HTERT RPE-1 (cell line): ENCODE results near the gene DCAF4.

Source experiments
- in situ Hi-C: fragments of 300-500 bp; cut with MboI; formaldehyde crosslinking; loops from 4 replicates; pipeline ENCODE4 v1.14.3; 2020; ENCODE audit warnings: low sequenced_read_pairs

DCAF4 gene, protein sequence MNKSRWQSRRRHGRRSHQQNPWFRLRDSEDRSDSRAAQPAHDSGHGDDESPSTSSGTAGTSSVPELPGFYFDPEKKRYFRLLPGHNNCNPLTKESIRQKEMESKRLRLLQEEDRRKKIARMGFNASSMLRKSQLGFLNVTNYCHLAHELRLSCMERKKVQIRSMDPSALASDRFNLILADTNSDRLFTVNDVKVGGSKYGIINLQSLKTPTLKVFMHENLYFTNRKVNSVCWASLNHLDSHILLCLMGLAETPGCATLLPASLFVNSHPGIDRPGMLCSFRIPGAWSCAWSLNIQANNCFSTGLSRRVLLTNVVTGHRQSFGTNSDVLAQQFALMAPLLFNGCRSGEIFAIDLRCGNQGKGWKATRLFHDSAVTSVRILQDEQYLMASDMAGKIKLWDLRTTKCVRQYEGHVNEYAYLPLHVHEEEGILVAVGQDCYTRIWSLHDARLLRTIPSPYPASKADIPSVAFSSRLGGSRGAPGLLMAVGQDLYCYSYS

DNA sequence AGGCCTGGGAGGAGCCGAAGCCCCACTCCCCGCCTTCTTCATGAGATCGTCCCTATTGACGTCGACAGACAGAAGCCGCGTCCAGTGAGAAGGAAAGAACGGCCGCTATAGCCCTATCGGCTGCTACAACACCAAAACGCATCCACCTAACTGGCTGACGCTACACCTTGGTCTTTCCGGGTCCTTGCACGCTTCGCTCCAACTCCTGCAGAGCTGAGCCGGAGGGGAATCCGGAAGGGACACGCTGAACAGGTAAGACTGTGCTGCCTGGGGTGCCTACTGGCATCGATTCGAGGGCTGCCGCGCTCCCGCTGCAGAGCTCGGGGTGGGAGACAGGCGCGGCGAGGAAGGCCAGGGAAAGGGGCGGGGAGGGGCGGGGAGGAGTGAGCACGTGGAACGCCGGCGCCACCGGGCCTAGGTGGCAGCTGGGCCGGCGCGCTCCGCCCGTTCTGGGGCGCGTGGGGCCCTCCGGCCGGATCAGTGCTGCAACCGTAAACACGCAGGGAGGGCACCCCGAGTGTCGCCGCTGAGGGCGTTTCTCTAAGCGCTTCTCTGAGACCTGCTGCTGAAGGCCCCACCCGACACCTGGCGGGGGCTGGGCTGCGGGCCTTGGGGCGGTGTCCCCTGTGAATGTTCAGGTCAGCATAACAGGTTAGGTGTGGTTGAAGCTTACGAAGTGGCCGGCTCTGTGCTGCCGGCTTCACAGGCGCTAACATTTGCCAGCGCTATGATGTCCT is at the start of gene DCAF4:
TSS of gene DCAF4 (plus strand) at position 173 of the 737 bp plus-strand sequence. CDS start 11,515 bp downstream, outside the sequence.
- in situ Hi-C loops: no loop called here

DNA sequence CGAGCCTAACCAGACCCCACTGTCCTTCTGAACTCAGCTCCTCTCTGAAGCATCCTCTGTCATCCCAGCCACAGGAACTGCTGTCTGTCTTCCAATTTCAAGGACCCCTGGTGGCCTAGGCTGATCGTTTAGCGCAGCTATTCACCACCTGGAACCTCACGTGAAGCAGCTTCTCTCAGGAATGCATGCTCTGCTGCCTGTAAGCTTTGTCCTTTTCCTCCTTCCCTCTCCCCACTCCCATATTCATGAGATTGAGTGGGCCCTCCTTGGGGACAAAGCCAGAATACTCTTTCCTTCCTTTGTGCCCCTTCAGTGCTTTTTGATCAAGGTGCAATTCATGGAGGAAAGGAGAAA is 49.6 kb upstream of the DCAF4 start:
- in situ Hi-C loops: no loop called here

DNA sequence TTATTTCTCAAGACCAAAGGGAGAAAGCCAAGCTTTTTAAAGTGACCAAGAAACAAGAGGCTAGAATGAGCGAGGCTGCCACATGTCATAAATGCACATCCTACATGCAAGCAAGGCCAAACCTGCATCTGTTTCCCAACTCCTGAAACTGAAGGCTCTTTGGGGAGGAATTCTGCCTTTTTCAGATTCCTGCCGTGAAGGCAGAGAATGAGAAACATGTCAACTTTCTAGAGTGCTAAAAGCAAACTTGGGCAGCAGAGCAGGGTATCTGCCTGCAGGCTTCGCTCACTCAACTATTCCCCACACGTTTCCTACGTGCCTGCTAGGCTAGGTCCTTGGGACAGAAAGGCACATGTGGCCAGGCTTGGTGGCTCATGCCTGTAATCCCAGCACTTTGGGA is 47.5 kb upstream of the DCAF4 start:
- in situ Hi-C loops: no loop called here

DNA sequence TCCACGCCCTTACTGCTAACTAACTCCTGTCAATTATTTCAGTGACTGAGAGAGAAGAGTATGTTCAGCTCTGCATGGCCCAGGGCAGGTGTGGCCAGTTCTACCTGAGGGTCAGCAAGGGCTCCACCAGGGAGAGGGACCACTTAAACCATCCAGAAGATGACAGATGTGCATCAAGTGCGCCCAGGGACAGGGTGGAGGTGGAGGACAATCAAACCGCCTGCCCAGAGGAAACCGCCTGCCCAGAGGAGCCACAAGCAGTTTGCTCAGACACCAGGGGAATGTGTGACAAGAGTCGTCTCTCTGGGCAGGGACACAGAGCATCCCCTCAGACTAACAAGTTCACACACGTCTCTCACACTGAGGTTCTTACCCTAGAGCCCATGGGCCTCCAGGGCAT is 46.8 kb upstream of the DCAF4 start:
- in situ Hi-C loops: no loop called here

DNA sequence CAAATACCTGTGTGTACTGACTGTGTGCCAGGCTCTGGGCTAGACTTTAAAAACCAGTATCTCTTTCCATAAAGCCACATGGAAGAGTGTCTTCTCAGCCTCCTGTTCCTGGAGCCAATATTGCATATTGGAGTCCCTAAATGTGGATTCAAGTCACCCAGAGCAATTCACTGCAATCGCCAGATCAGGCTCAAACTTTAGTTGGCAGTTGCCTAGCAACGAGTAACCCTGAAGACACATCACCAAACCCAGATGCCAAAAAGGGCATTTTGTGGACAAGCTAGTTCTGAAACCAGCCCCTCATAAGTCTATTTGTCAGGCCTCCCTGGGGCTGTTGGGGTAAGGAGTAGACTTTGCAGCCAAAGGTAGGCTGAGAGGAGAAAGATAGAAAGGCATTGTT is 46.1 kb upstream of the DCAF4 start:
- in situ Hi-C loops: no loop called here

DNA sequence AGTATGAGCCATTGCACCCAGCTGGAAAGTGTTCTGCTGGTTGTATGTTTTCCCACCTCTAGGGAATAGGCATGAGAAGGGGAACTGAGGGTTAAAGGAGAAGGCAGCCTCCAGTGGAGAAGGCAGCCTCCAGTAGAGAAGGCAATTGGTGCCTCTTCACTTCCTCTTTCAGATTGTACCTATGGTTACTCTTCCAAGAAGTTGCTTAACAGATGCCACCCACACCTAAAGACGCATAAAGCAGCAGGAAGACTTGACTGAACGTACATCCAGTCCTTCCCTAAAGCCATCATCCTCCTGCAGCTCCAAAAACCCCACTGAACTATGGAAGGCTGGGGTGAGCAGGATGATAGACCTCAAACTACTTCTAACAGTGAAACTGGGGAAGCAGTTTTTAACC is 45.4 kb upstream of the DCAF4 start:
- in situ Hi-C loops: no loop called here

DNA sequence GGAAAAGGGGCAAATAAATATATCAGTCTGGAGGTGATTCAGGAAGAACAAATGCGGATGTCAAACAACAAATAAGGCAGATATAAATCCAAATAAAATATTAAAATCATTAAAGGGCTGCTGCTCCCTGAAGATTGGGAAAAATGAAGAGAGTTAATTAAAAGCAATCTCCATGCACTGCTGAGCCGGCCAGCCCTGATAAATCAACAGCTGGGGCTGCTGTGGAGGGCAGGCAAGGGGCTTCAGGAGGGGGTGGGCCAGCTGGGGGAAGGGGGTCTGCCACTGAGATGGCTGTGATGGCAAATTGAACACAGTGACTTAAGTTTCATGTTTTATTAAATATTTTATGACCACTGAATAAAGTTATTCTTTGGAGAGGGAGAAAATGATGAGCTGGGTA is 44.7 kb upstream of the DCAF4 start:
- in situ Hi-C loops: no loop called here

DNA sequence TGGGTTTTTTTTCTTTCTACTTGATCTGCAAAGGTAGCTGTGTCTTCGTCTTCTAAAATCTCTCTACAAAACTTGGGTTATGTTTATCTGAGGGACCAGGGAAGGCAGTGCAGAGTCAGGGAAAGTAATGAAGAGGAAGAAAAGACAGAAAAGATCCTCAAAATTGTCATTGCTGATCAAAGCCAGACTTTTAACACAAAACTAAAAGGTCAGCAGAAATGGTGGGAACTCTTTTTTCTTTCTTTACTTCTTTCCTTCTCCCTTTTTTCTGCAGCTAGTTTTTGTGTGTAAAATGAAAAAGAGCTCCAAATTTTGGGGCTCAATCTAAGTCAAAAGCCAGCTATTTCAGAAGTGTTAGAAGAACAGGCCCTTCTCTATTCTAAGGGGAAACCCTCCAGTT is 44.2 kb upstream of the DCAF4 start:
- in situ Hi-C loops: no loop called here

DNA sequence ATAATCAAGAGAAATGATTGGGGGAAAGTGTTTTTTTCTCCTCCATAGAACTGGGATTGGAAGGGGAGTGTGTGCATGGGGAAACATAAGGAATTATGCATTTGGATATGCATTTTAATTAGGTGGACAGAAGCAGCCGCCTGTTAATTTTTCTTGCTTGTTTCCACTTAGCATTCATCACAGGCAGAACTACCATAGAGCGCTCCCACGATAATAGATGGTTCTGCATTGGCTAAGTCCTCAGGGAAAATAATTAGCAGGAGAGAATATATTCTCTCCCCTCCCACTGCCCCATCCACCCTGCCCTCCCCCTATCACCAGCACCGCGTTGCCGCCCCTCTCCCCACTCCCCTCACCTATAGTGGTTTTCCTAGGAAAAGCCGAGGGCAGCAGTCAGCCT is 43.8 kb upstream of the DCAF4 start:
- in situ Hi-C loops: no loop called here

DNA sequence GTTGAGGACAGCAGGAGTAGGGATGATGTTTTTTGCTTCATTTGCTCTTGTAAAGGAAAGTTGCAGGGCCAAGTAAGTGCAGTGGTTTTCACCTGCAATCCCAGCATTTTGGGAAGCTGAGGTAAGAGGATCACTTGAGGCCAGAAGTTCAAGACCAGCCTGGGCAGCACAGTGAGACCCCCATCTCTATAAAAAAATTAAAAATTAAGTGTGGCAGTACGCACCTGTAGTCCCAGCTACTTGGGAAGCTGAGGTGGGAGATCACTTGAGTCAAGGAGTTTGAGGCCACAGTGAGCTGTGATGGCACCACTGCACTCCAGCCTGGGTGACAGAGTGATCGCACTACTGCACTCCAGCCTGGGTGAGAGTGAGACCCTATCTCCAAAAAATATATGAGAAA is 43.2 kb upstream of the DCAF4 start:
- in situ Hi-C loops: no loop called here

DNA sequence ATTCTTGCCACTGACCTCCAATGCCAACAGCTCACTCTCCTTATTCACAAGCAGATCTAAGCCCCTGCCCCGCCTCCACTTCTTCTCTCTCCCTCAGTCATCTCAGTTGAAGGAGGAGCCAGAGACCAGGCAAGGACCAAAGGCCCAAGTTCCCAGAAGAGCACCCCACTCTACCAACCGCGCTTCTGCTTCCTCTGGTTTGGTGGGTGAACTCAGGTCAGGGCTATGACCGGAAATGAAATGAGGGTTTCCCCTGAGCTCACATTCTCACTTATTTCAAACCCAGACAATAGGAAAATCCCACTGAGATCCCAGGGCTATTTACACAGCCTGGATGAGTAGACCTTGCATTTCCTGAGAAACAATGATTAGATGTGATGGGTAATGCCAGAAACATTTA is 42.3 kb upstream of the DCAF4 start:
- in situ Hi-C loops: no loop called here

DNA sequence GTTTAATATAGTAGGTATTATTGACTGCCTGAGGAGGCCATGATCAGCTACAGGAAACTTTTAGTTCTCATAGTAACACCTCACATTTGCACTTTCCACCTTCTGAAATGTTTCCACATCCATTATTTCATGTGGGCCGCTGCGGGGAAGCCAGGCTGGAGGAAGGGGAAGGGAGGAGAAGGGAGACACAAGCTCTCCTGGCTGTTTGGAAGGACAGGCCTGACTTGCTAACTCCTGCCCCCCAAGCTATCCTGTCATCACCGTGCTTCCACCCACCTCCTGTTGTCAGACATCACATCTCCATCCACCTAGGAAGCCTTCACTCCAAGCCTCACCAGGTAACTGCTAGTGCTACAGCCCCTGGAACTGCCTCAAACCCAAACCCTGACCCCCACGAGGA is 41.9 kb upstream of the DCAF4 start:
- in situ Hi-C loops: no loop called here

DNA sequence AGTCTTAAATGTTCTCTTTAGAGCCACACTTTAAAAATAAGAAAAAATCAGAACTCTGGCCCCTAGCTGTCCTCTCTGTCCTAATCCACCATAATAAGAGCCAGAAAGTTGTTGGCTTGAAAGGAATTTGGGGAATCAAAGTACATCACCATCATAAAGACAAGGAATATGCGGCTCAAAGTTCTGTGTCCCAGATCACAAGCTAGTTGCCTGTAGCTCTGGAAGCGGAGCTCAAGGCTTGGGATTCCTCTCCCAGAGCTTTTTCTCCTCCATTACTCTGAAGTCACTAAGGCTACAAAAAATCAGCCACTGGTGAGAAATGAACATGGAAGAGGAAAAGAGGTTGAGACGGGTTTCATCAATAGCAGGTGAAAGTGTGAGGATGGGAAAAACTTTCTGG is 38.8 kb upstream of the DCAF4 start:
- in situ Hi-C loops: no loop called here

DNA sequence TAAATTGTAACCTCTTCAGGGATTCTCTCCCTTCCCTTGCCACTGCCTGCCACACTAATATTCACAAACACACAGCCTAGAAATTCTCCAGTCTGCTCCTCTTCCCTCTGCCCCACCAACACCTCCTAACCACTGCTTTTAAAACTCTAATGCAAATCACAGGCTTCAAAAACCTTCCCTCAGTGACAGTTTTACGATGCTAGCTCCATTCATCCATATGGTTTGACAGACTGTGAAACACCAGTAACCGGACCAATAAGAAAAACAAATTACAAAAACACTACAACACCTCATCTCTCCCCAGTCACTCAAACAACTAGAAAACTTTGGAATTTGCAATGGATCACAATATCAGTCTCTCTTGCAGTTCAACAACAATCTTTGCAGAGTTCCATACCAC is 38.1 kb upstream of the DCAF4 start:
- in situ Hi-C loops: no loop called here

DNA sequence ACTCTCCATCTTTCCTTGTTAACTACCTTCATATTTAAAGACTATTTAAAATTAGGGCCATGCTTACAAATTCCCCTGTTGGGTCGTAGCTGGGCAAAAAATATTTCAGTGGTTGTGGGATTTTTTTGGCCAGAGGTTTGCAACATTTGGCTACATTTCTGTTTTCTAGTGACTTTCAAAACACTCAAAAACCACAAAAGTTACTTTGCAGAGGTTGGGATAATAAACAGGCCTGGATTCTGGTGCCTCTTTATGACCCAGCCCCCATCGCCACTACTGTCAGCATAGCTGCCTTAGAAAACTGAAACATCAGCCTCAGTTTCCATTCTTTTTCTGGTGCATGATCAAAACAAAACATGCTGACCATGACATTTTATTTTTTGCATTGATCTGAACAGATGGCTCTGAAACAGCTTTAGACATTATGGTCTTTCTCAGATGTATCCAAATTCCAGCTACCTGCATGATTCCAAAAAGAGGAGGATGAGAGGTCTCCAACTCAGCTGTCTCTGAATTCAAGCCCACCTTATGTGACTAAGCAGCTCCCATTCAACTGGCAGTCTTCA is 37.5 kb upstream of the DCAF4 start:
- in situ Hi-C loops: no loop called here

DNA sequence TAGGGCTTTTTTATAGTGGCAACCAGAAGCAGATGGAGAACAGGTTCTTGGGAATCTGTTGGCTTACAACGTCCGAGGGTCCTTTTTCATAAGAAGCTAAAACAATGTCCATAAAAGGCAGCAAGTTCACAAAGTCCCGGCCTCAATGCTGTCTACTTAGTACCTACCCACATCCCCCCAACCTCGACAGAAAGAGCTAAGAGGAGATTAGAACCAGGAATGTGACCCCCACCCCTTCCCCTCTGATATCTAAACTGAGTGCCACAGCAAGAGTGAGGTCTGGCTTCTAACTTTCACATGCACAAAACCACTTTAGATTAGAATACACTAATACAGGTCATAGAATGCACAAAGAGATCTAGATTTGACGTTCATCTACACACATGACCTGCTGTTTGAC is 36.9 kb upstream of the DCAF4 start:
- in situ Hi-C loops: no loop called here

DNA sequence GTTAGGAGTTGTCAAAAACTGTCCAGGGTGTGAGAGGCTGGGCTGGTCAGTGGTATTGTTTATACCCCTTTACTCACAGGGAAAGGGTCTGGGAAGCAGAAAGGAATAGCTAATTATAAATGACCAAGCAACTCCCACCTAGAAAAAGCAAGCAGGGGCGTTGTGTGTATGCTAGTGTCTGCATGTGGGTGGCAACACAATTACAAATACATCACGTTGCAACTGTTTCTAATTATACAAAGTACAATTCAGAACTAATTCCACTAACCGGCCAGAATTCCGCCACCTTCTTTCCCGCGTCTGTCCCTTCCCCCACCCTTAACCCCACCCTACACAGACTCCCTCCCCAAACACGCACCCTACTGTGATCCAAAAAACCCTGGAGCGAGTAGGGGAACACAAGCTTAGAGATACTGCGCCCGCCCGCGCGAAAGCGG is 34.6 kb upstream of the DCAF4 start:
- in situ Hi-C loops: no loop called here

DNA sequence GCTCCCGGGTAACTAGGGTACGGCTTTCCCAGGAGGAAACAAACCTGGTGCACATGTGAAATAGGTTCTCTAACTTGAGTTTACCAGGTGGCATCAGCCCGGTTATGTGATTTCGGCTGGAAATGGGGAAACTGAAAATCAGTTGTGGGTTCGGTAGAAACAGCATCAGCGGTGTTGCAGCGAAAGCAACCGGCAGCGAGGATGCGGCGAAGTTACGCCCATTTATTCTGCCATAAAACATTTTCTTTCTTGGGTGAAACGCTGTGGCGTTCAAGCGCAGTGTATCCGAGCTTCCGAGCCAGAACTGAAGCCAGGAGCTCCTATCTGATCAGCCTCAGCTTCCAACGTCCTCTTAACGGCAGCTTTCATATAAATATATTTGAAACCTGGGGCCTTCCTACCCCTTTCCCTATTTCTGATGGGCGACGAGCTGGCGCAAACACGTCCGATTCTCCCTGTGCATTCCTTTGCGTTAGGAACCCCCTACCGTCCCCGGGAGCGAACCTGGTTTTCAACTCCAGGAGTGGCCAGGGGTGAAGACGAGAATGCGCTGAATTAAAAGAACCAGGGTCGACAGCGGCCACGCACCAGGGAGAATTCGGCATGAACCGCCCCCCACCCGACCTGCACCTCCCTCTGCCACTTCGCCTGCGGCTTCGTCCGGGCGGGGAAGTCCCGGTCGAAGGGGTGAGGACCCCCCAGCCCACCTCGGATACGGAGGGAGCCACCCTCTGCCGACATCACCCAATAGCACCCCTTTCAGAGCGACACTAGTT is 34.0 kb upstream of the DCAF4 start:
- in situ Hi-C loops: no loop called here

DNA sequence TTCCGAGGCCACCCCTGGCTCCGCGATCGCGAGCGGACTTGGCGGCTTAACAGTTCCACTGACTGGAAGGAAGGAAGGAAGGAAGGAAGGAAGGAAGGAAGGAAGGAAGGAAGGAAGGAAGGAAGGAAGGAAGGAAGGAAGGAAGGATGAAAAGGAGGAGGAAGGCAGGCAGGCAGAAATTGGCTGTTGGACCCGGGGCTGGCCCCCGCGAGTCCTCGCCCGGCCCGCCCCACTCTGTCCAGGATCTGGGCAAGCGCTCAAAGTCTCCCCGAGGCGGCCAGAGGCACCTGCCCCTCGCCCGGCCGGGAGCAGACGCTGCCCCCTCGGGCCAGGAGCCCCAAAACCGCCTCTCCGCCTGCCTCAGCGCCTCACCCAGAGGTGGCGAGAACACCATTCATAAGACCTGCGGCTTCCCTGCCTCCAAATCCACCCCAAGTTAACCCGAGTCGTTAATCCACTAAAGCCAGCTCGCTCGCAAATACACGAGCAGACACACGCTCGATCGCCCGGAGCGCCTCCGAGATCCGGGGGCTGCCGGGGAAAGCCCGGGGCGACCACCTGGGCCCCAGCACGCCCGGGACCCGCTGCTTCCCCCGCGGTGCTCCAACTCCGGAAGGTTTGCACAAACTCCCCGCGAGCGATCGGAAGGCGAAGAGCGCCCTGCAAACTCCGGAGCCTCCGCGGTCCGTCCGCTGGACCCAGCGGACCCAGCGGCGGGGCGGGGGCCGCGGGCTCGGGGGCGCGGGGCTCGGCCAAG is 33.2 kb upstream of the DCAF4 start:
- in situ Hi-C loops: no loop called here

DNA sequence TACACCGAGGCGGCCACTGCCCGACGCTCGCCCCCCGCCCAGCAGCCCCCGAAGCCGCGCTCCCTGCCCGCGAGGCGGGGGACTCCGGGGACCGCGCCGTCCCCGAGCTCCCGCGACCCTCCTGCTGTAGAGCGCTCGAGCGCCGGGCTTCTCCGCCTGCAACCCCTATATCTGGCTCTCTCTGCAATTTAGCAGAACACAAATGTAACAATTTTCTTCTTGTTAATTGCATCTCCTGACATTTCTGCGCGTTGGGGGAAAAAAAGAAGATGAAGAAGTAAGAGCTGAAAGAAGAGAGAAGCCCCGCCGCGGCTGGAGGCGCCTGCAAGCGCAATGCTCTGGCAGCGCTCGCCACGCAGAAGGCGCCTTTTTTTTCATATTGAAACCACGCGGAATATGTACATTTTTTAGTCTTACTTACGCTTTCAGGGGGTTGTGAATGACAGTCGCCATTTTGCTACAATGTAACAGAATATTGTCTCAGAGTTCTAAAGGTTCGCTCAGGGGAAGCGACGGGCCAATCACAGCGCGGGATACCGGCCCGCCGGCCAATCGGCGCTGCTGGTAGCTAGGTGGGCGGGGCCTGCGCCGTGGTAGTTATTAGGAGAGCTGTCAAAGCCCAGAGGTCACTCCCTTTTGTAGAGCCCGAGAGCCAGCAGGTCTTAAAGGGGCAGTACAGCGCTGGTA is 32.5 kb upstream of the DCAF4 start, which contains the start of gene DPF3:
TSS of gene DPF3 (minus strand) at position 466 of the 687 bp plus-strand sequence. CDS start at position 453, 13 bp downstream.
- in situ Hi-C loops: no loop called here
